GM12801 (cell line): ENCODE measurements around the gene USP44.

Experiments
- CTCF ChIP-seq: IDR thresholded peaks from one replicate; pipeline ENCODE4 v1.5.1; 2011; ENCODE audit warnings: control low read depth; ENCODE audit not compliant: insufficient read length; ENCODE audit errors: extremely low read depth

USP44 gene

GRCh38 chr12:95551305-95551704, at the start of gene USP44:
Gene USP44, minus strand, starts transcription at chr12:95551476. Its CDS starts 17,220 bp downstream, at chr12:95534256.
- no peak for TF ChIP-seq CTCF

- TF ChIP-seq CTCF, result no peak
These were observed 49.3 kb upstream of the USP44 start for GRCh38 chr12:95600567-95600966.

GRCh38 chr12:95599880-95600279, 48.6 kb upstream of the USP44 start:
- no peak for TF ChIP-seq CTCF

- TF ChIP-seq CTCF, result no peak
These were observed 42.9 kb upstream of the USP44 start for GRCh38 chr12:95594136-95594535.

- no peak for TF ChIP-seq CTCF
These were observed 42.1 kb upstream of the USP44 start for GRCh38 chr12:95593266-95593871.

- TF ChIP-seq CTCF, result no peak
These were observed 40.5 kb upstream of the USP44 start for GRCh38 chr12:95591731-95592130.

- no peak for TF ChIP-seq CTCF
These were observed 39.5 kb upstream of the USP44 start for GRCh38 chr12:95590775-95591174.
